Brain microvascular endothelial cell (primary cell): ENCODE results near the gene COPS3.

Experiments
- DNase-seq: peaks from one replicate; pipeline ENCODE4 v3.0.0-alpha.2; 2020
- H3K27ac ChIP-seq: fragments of 250-450 bp; sonication (Bioruptor Pico); 2 replicates; pipeline ENCODE4 v1.5.1; 2020; ENCODE audit warnings: mild to moderate bottlenecking, moderate library complexity
- H3K27me3 ChIP-seq: fragments of 250-450 bp; sonication (Bioruptor Pico); replicated peaks from 2 replicates; pipeline ENCODE4 v1.5.1; 2020; ENCODE audit warnings: mild to moderate bottlenecking
- H3K36me3 ChIP-seq: fragments of 250-450 bp; sonication (Bioruptor Pico); replicated peaks from 2 replicates; pipeline ENCODE4 v1.5.1; 2020; ENCODE audit warnings: mild to moderate bottlenecking
- H3K4me3 ChIP-seq: 2 replicates; pipeline ENCODE4 v1.5.1; 2011; ENCODE audit warnings: low read depth, mild to moderate bottlenecking, control low read depth, low read length, moderate library complexity
- in situ Hi-C: cut with HindIII; loops from 2 replicates; pipeline ENCODE4 v1.10.0; 2017; ENCODE audit warnings: low sequenced_read_pairs, low pct_ligation_motif_present
- TF ChIP-seq, protein P1 (sequence below): IDR thresholded peaks from 2 replicates; pipeline ENCODE4 v1.5.1; 2011; ENCODE audit warnings: low read depth, mild to moderate bottlenecking, moderate library complexity, low read length, control low read depth, inconsistent platforms; ENCODE audit errors: missing control alignments

COPS3 gene

DNA sequence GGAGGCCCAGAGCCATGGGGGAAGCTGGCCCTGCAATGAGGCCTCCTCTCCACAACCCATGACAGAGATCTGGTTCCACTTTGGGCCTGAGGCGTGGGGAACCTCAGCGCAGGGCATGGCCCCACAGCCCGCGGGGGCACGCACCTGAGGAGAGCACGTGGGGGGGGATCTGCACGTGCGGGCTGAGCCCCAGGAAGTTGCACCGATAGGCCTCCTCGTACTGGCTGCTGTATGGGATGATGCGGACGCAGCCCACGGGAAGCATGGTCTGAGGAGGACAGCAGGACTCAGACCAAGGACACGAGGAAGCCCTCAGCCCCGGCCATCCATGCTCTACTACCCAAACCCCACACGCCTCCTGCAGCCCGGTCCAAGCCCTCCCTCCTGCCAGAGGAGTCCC lies 64.8 kb downstream of the COPS3 start:
- DNase-seq, result no peak
- in situ Hi-C loops, result no loop called here
- Histone ChIP-seq H3K36me3 (peaks cover 77% of the 10 kb centered on the region), H3K4me3 (no peak overlapping the region), H3K27ac (no peak overlapping the region), H3K27me3 (no peaks in the 10 kb centered on the region)
- TF ChIP-seq, protein P1, sequence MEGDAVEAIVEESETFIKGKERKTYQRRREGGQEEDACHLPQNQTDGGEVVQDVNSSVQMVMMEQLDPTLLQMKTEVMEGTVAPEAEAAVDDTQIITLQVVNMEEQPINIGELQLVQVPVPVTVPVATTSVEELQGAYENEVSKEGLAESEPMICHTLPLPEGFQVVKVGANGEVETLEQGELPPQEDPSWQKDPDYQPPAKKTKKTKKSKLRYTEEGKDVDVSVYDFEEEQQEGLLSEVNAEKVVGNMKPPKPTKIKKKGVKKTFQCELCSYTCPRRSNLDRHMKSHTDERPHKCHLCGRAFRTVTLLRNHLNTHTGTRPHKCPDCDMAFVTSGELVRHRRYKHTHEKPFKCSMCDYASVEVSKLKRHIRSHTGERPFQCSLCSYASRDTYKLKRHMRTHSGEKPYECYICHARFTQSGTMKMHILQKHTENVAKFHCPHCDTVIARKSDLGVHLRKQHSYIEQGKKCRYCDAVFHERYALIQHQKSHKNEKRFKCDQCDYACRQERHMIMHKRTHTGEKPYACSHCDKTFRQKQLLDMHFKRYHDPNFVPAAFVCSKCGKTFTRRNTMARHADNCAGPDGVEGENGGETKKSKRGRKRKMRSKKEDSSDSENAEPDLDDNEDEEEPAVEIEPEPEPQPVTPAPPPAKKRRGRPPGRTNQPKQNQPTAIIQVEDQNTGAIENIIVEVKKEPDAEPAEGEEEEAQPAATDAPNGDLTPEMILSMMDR, result no peak

DNA sequence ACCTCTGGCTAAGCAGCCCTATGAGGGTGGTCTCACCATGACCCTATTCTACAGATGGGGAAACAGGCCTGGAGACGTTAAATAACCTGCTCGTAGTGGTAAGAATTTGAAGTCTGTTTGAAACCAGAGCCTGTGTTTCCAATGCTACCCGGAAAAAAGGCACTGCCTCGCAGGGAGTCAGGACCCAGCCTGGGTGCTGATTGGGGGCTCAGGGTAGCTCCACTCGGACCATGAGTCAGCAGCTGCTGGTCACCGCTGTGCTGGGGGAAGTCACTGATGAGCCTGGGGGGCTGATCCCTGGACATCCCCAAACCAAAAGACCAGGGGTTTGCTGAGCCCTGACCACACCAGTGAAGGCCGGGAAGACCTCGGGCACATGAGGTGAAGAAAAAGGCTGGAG lies 65.5 kb downstream of the COPS3 start:
- Histone ChIP-seq H3K36me3 (peaks cover 70% of the 10 kb centered on the region), H3K27ac (no peak overlapping the region), H3K27me3 (no peaks in the 10 kb centered on the region), H3K4me3 (no peak overlapping the region)
- DNase-seq, result no peak
- TF ChIP-seq, protein P1, result no peak
- in situ Hi-C loops, result no loop called here

DNA sequence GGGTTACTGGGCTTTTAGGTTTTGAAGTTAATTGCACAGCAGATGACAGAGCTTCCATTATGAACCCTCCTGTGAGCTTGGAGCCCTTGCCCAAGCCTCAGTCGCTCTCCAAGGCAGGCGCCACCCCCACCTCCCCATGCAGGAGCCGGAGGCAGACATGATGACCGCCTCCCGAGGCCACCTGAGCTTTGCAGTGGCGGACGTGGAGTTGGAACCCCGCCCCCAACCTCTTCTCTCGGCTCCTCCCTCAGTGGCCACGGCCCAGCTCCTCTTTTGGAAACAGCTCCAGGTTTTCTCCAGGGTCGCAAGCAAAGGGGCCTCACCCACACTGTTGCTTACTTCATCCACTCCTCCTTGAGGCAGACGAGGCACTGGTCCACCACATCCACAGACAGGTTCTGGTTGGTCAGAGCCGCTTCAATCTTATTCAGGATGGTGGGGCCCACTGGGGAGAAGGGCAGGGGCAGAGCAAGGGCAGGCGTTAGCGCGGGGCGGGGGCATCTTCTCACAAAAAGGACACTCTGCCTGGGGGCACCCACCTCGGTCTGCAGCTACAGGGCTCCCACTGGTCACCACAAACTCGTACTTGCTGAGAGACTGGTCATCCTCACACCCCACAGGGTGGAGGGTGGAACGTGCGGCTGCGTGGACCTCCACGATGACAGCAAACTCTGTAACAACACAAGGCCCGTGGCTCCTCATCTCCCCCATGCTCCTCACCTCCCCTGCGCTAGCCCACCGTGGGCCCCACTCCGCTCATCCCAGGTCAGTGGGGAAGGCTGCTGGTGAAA lies 66.2 kb downstream of the COPS3 start:
- Histone ChIP-seq H3K4me3 (no peak overlapping the region), H3K27me3 (no peaks in the 10 kb centered on the region), H3K36me3 (peaks cover 65% of the 10 kb centered on the region), H3K27ac (no peak overlapping the region)
- TF ChIP-seq, protein P1, result no peak
- in situ Hi-C loops, result no loop called here
- DNase-seq, result no peak

DNA sequence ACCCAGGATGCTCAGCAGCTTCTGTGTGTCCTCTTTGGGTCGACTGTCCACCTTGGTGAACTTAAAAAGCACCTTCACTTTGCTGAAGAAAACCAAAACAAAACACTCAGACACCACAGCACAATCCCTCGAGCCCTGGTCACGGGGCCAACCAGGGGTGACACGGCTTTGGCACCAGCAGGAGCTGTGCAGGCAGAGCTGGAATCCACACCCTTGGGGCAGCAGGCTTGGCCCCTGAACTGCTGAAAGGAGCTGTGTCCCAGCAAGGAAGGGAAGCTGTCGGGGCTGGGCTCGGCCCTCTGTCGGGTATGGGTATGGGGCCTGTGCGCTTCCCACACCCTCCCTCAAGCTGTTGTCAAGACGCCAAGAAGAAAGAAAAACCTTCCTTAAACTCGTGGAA lies 67.3 kb downstream of the COPS3 start:
- Histone ChIP-seq H3K4me3 (no peak overlapping the region), H3K36me3 (peaks cover 63% of the 10 kb centered on the region), H3K27me3 (no peaks in the 10 kb centered on the region), H3K27ac (no peak overlapping the region)
- in situ Hi-C loops, result no loop called here
- no peak for DNase-seq
- TF ChIP-seq, protein P1, result no peak

DNA sequence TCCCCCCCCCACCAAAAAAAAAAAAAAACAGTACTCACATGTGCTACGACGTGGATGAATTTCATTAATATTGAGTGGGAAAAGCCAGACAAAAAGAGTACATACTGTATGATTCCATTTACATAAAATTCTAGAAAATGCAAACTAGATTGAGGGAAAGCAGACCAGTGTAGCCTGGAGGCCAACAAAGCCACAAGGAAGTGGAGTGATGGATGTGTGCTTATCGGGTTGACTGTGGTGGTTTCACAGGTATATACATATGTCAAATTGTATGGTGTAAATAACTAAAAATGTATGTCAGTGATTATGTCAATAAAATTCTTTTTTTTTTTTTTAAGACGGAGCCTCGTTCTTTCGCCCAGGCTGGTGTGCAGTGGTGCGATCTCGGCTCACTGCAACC lies 73.0 kb downstream of the COPS3 start:
- no peak overlapping the region for H3K27ac ChIP-seq
- no peak overlapping the region for H3K4me3 ChIP-seq
- TF ChIP-seq, protein P1, result no peak
- no peak for DNase-seq
- in situ Hi-C loops, result no loop called here
- peaks cover 9% of the 10 kb centered on the region for H3K36me3 ChIP-seq
- no peaks in the 10 kb centered on the region for H3K27me3 ChIP-seq

DNA sequence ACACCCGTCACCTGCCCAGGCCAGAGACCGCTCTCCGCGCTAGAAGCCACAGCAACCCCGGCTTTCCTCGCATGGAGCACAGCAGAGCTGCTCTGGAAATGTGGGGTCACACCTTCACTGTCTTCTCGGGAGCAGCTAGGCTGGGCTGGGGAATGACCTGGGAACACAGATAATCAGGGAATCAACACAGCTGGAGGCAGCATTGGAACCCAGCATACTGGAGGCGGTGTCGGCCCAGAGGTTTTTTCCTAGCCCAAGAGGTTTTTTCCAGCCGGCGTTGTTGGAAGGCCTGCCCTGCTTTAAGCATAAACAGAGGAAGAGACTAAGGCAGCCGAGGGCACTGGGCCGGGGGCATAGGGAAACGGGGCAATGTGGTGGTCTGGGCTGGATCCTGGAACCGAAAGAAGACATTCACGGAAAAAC lies 74.1 kb downstream of the COPS3 start:
- DNase-seq, result no peak
- in situ Hi-C loops, result no loop called here
- H3K4me3 ChIP-seq, result no peak overlapping the region
- peaks cover 3% of the 10 kb centered on the region for H3K36me3 ChIP-seq
- H3K27ac ChIP-seq, result no peak overlapping the region
- H3K27me3 ChIP-seq, result no peaks in the 10 kb centered on the region
- TF ChIP-seq, protein P1, result no peak
